ENCODE results near the gene FYCO1. TPM values are rescaled to one million over a fixed set of nuclear protein-coding genes. Genes with fewer than 3 reads are reported as not detected.

The FYCO1 gene
- total and polyA plus RNA-seq, 10 of the 15 experiments (the other 5 are each of a cell fraction or from before 2014, with no cell fraction given) = 1.5 to 8.4 (median 6.5) TPM

DNA sequence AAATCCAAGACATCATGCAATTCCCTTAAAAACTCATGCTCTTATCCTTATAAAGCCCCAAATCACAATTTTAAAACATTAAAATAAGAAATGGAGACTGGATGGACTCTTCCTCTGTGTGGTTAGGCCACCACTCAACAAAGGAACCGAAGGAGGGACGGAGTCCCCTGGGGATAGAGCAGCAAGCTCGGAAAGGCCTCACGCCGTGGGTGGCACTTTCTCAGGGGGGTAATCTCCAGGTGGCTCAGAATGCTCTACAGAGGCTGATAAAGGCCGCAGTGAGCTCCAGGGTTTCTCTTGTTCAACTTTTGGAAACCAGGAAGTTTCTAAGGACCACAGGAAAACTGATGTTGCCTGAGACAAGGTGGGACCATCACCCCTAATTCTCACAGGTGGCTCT, 86.1 kb downstream of the FYCO1 start:
- no peaks in the 10 kb centered on the region for H3K79me2 ChIP-seq (ENCODE audit: control insufficient read depth, insufficient read depth, low read length)
- 66% methylated on average over 6 of the region's 6 CpGs for WGBS (ENCODE audit: insufficient coverage, insufficient replicate concordance, low lambda C conversion rate, missing lambda C conversion rate)
- H3K27me3 ChIP-seq (replicated peaks in 1 of 2; ENCODE audit: control insufficient read depth in 2 of 2, insufficient read depth in 2 of 2, low read length in 1 of 2) = peaks cover 0 to 2% of the 10 kb centered on the region in 2 experiments; a peak in 1 of 4 replicates
- H2AFZ ChIP-seq (ENCODE audit: control insufficient read depth, low read depth, low read length) = no peak overlapping the region
- no peak overlapping the region for H3K27ac ChIP-seq (ENCODE audit: control insufficient read depth, insufficient read depth)
- in situ Hi-C loops (cut with MboI) (no loop called here), intact Hi-C loops (cut with micrococcal nuclease; ENCODE audit: unreplicated experiment) (no loop called here)
- POLR2A ChIA-PET = interaction anchor here (0.7 to 6.4 kb wide), 13 partner anchors 11 to 220 kb away, joined by 3 to 41 read pairs (median 6); partner anchors contain the start of gene SACM1L
- H3K4me2 ChIP-seq (ENCODE audit: control insufficient read depth, insufficient read depth) = no peak overlapping the region
- no TSS peak for BruUV-seq (replicated peaks)
- H3K36me3 ChIP-seq (ENCODE audit: control insufficient read depth in 2 of 2, insufficient read depth in 2 of 2, low read length in 1 of 2) = peaks cover 0 to 8% of the 10 kb centered on the region in 2 experiments; a peak in 3 of 4 replicates
- H3K4me3 ChIP-seq = no peak overlapping the region
- SMC1A ChIA-PET (ENCODE audit: uncharacterized antibody, unreplicated experiment) = interaction anchor here (1.1 to 11.8 kb wide), 13 partner anchors 8 to 156 kb away, joined by 3 to 199 read pairs (median 35); partner anchors contain the start of genes CCR9 and LZTFL1
- RAD21 ChIA-PET (ENCODE audit: unreplicated experiment) = interaction anchor here (1.0 to 11.1 kb wide), 17 partner anchors 12 to 156 kb away, joined by 3 to 229 read pairs (median 6); partner anchors contain the start of genes CCR9 and LZTFL1
- no peak for FAIRE-seq
- CTCF ChIA-PET = interaction anchor here (0.7 to 8.5 kb wide), 12 partner anchors 15 to 249 kb away, joined by 3 to 67 read pairs (median 4); no protein-coding TSS in a partner anchor
- no peaks in the 10 kb centered on the region for H4K20me1 ChIP-seq (ENCODE audit: control insufficient read depth, insufficient read depth)
- peaks cover 18% of the 10 kb centered on the region; the same call in 2 of the 3 replicates for H3K9me3 ChIP-seq (replicated peaks; ENCODE audit: control insufficient read depth, insufficient read depth, low read length)
- peak; percentile 59 for ATAC-seq
- no peak for DNase-seq (ENCODE audit: low read depth, low spot score)
- H3K4me1 ChIP-seq (ENCODE audit: control insufficient read depth, insufficient read depth, low read length) = peaks cover 13% of the 10 kb centered on the region
- no peak overlapping the region for H3K9ac ChIP-seq (ENCODE audit: control insufficient read depth, insufficient read depth, low read length)
- TF ChIP-seq STAT1 (conservative IDR thresholded peaks at IDR 0.05) = no peak
- TF ChIP-seq, protein P1, sequence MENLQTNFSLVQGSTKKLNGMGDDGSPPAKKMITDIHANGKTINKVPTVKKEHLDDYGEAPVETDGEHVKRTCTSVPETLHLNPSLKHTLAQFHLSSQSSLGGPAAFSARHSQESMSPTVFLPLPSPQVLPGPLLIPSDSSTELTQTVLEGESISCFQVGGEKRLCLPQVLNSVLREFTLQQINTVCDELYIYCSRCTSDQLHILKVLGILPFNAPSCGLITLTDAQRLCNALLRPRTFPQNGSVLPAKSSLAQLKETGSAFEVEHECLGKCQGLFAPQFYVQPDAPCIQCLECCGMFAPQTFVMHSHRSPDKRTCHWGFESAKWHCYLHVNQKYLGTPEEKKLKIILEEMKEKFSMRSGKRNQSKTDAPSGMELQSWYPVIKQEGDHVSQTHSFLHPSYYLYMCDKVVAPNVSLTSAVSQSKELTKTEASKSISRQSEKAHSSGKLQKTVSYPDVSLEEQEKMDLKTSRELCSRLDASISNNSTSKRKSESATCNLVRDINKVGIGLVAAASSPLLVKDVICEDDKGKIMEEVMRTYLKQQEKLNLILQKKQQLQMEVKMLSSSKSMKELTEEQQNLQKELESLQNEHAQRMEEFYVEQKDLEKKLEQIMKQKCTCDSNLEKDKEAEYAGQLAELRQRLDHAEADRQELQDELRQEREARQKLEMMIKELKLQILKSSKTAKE (IDR thresholded peaks at IDR 0.05; ENCODE audit: low read depth, poor library complexity, severe bottlenecking) = no peak
- TF ChIP-seq CBX5 (IDR thresholded peaks at IDR 0.05; ENCODE audit: low read depth) = no peak
- TF ChIP-seq IRF4 (IDR thresholded peaks at IDR 0.05; ENCODE audit: low read depth, low read length) = no peak
- TF ChIP-seq RB1 (IDR thresholded peaks at IDR 0.05; ENCODE audit: borderline replicate concordance) = no peak
- no peak for TF ChIP-seq RAD51 (IDR thresholded peaks at IDR 0.05)
- TF ChIP-seq CBX3 (IDR thresholded peaks at IDR 0.05; ENCODE audit: borderline replicate concordance, low read depth) = no peak
- TF ChIP-seq POU2F2 (IDR thresholded peaks at IDR 0.05; ENCODE audit: borderline replicate concordance, low read depth, low read length) = no peak
- no peak for TF ChIP-seq ZNF384 (IDR thresholded peaks at IDR 0.05; ENCODE audit: borderline replicate concordance, low read depth, low read length)
- TF ChIP-seq IKZF2 (IDR thresholded peaks at IDR 0.05) = peak; percentile 64 to 65; a peak in 2 of 4 replicates
- TF ChIP-seq, protein P2, sequence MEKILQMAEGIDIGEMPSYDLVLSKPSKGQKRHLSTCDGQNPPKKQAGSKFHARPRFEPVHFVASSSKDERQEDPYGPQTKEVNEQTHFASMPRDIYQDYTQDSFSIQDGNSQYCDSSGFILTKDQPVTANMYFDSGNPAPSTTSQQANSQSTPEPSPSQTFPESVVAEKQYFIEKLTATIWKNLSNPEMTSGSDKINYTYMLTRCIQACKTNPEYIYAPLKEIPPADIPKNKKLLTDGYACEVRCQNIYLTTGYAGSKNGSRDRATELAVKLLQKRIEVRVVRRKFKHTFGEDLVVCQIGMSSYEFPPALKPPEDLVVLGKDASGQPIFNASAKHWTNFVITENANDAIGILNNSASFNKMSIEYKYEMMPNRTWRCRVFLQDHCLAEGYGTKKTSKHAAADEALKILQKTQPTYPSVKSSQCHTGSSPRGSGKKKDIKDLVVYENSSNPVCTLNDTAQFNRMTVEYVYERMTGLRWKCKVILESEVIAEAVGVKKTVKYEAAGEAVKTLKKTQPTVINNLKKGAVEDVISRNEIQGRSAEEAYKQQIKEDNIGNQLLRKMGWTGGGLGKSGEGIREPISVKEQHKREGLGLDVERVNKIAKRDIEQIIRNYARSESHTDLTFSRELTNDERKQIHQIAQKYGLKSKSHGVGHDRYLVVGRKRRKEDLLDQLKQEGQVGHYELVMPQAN (conservative IDR thresholded peaks at IDR 0.05) = no peak
- TF ChIP-seq CBFB (IDR thresholded peaks at IDR 0.05; ENCODE audit: low read depth) = no peak
- no peak for TF ChIP-seq TCF7 (IDR thresholded peaks at IDR 0.05; ENCODE audit: borderline replicate concordance)
- no peak for TF ChIP-seq KDM1A (IDR thresholded peaks at IDR 0.05; ENCODE audit: borderline replicate concordance)
- TF ChIP-seq ETV6 (conservative IDR thresholded peaks at IDR 0.05 in 1 of 2, IDR thresholded peaks at IDR 0.05 in 1 of 2; ENCODE audit: borderline replicate concordance in 1 of 2, low read depth in 1 of 2) = no peak
- TF ChIP-seq CHD1 (IDR thresholded peaks at IDR 0.05; ENCODE audit: low read depth, low read length) = no peak
- no peak for TF ChIP-seq NFYA (IDR thresholded peaks at IDR 0.05; ENCODE audit: borderline replicate concordance, low read depth, low read length)
- no peak for TF ChIP-seq PML (IDR thresholded peaks at IDR 0.05; ENCODE audit: low read length)
- TF ChIP-seq, protein P3, sequence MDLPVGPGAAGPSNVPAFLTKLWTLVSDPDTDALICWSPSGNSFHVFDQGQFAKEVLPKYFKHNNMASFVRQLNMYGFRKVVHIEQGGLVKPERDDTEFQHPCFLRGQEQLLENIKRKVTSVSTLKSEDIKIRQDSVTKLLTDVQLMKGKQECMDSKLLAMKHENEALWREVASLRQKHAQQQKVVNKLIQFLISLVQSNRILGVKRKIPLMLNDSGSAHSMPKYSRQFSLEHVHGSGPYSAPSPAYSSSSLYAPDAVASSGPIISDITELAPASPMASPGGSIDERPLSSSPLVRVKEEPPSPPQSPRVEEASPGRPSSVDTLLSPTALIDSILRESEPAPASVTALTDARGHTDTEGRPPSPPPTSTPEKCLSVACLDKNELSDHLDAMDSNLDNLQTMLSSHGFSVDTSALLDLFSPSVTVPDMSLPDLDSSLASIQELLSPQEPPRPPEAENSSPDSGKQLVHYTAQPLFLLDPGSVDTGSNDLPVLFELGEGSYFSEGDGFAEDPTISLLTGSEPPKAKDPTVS (IDR thresholded peaks at IDR 0.05; ENCODE audit: low read depth, low read length) = no peak
- TF ChIP-seq SIX5 (IDR thresholded peaks at IDR 0.05; ENCODE audit: low read depth, low read length, severe bottlenecking) = no peak
- no peak for TF ChIP-seq TARDBP (IDR thresholded peaks at IDR 0.05; ENCODE audit: borderline replicate concordance)

Measured in GM12878 (cell line).